HG02970 (cell line): Measurements from ENCODE around the gene ERO1B.
A peak's percentile ranks its signal among the peaks of the same experiment; 100 is the strongest.

ENCODE experiments used
- ATAC-seq: cut with Tn5 transposase; IDR thresholded peaks from one replicate; pipeline ENCODE4 v1.9.1; 2021; ENCODE audit warnings: mild to moderate bottlenecking, moderate library complexity, moderate number of reproducible peaks; ENCODE audit not compliant: unreplicated experiment, low FRiP score

ERO1B gene

DNA sequence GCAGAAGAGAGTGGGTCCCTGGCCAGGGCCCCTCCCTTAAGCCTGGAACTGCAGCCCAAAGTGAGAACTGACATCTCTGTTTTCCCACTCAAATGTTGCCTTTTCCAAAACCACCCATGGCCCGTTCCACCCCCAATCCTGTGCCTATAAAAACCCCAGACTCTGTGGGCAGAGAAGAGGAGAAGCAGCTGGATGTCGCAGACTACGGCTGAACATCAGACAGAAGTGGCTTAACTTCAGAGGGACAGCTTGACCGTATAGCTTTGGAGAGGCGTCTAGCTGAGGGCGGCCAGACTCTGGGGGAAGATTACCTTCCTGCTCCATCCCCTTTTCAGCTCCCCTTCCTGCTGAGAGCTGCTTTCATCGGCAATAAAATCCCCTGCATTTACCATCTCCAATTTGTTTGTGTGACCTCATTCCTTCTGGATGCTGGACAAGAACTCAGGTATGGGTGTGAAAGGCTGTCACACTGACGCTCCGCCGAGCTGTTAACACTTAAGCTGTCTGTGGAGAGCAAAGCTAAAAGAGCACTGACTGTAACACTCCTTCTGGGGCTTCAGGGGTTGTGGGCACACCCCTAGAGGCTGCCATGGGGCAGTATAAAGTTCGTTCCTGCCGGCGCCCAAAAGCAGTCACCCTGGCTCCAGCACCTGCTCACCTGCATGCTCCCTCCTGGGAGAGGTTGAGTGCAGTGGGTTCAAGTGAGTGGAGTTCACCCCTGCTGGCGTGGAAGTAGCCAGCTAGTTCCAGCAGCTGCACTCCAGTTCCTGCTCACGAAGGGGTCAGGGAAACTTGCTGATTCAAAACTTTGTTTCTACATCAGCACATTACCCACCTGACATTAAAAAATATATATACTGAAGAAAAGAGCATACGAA, 19.6 kb upstream of the ERO1B start:
- no peak for ATAC-seq

DNA sequence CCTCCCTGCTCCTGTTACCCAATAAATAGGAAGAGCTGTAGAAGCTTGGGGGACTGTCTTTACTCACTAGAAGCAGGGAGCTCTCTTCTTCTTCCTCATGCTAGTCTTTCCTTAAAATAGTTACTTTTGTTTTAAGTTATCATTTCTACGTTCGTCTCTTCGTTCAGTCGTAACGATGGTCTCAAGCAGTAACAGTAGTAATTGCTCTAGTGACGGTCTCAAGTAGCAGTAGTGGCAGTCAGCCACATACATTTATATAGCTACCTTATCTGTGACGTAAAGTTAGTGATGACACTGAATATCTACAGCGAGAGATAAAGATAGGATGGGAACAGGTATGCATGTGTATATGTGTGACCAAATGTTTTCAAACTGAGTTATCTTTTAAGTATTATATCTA, 15.4 kb upstream of the ERO1B start:
- no peak for ATAC-seq

DNA sequence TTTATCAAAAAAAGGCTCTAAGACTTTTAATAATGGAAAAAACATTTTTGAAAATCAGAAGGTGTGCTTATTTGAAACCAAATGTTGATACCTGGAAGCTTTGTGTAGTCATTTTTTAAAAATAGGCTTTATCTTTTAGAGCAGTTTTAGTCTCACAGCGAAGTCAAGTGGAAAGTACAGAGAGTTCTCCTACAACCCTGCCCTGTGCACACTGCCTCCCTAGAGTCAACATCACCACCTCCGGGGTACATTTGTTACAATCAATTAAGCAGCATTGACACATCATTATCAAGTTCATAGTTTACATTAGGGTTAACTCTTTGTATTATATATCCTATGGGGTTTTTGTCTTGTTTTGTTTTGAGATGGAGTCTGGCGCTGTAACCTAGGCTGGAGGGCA, 10.7 kb upstream of the ERO1B start:
- no peak for ATAC-seq

DNA sequence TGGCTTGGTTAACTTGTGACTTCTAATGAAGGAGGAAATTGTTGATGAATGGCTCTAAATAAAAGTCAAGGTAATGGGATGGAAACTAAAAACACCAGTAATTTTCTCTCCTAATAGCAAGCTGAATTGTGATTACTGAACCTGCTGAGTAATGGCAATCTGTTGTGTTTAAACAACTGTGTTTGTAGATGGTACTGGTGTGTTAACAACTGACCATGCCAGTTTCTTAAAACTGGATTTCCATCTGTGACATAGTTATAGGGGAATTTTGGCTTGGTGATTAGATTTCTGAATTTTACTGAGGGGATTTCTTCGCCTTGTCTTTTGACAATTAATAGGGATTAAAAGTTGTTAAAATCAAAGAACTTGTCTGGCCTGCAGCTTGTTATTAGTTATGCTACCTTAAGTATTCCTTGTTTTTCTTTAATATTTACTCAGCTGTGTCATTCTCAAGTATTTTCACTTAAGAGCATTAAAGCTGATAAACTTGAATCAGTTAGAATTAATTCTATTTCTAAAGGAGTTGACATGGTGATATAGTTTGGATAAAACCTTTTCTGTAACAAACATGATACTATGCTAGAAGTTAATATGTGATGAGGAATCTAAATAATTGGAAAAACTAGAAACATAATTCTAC, 7.9 kb upstream of the ERO1B start:
- no peak for ATAC-seq

DNA sequence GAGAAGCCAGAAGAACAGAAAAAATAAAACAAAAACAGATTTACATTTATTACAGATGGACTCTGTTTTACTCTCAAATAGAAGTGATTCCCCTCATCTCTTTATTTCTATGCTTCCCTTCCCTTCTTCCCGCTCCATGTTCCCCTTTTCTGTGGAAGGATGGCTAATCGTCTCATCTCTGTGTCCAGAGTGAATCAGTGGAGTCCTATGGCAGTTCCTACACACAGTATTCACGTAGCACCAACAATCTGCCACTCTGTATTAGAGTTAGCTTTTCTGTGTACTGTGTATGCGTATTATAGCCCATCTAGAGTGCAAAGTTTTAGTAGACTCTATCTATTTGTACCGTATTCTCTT, 6.8 kb upstream of the ERO1B start:
- ATAC-seq = no peak

DNA sequence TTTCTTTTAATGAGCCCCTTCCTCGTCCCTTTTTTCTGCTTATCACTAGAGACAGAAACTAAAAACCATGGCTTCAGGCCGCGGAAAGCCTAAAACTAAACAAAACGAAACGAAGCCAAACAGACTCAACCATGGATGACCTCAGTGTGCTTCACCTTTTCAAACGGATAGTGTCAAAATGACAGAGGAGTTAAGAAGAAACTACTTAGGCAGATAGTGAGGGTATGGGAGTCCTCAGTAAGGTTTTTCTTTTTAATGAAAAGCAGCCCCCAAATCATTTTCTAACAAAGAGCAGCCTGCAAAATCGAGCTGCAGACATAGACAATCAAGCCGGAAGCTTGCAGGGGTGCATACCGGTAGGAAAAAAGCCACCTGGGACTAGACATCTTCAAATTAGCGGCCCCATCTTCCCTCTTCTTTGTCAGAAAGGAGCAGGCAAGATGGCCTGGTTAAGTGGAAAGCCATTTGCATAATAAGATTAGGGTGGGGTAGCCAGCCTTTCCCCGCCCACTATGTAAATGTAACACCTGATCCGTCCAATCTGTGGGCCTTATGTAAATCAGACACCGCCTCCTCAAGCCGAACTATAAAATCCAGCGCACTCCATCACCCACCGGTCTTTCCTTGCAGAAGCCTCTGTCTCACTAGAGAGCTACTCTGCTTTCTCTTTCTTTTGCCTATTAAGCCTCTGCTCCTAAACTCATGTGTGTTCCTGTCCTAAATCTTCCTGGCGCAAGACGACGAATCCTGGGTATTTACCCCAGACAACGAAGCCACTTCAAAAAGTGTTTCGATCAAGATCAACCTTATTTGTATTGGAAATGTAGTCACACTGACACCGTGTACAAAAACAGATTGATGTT, 6.2 kb upstream of the ERO1B start:
- ATAC-seq = no peak

DNA sequence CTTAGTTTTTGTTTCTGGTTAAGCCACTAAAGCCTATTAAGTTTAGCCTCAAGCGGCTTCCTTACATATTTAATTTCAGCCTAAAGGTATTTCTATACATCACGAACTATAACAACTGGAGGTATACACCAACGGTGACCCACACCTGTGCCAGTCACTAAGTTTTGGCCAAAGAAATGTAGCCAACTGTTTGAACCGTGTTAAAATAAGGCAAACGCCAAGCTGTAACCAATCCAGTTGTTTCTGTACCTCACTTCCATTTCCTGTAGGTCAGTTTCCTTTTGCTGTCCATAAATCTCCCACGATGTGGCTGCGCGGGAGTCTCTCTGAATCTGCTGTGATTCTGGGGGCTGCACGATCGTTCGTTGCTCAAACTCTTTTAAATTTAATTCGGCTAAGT, 5.6 kb upstream of the ERO1B start:
- ATAC-seq = no peak

DNA sequence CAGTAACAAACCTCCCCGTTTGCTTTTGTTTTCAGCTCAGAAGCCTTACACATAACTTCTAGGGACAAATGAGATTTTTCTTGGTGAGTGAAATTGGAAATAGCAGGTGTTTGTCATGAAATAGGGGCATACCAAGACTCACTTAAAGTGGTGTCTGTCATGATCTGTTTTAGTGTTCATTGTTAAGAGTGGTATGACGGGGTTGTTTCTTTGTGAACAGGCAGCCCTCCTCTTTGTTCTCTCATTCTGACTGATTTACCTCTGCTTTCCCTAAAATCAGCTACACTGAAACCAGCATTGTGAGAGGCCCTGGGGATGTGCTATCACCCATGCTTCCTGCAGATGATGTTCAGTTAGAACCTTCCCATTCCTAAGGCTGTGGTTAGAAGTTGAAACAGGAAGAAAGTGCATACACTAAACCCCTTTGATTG, 2.5 kb upstream of the ERO1B start:
- ATAC-seq = peak; percentile 36

DNA sequence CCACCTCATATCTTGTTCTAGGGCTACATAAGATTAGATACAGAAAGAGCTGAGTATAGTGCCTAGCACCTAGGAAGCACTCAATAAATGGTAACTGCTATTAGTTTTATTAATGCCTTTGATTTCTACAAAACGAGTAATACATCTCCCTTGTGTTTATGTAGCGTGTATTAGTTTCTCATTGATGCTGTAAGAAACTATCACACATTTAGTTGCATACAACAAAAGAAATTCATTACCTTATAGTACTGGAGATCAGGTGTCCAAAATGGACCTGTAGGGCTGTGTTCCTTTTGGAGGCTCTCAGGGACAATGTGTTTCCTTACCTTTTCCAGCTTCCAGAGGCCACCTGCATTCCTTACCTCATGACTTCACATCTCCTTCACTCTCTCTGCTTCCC, 961 bp upstream of the ERO1B start:
- ATAC-seq = no peak

DNA sequence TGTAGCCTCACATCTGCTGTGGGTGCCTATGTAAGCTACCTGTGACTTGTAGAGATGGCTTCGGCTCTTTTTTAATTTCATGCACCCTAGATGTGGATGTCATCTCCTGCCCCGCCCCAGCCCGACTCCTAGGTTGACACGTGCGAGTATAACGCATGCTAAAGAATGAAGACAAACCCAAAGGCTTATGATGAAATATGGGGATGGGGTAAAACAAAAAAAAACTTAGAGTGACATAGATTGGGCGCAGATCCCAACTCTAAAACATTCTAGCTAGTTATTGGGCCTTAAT, 613 bp upstream of the ERO1B start:
- ATAC-seq = peak; percentile 5

DNA sequence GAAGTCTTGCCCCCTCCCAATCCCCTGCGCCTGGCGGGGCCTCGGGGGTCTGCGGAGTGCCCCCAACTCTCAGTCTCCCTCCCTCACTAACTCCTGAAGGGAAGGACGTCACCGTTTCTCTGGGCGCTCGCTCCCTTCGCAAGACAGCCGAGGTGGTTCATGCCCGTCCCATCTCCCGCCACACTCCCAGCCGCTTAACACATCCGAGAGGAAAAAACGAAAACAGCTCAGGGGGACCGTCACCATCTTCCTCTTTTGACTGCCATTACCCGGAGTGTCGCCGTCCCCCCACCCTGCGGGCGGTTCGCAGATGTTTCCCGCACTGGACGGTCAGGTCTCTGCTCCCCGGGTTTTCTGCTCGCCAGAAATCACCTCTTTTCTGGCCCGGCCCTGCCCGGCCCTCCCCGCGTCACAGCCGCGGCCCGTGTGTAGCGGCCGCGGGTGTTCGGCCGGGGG, 532 bp downstream of the ERO1B start:
- ATAC-seq = no peak

DNA sequence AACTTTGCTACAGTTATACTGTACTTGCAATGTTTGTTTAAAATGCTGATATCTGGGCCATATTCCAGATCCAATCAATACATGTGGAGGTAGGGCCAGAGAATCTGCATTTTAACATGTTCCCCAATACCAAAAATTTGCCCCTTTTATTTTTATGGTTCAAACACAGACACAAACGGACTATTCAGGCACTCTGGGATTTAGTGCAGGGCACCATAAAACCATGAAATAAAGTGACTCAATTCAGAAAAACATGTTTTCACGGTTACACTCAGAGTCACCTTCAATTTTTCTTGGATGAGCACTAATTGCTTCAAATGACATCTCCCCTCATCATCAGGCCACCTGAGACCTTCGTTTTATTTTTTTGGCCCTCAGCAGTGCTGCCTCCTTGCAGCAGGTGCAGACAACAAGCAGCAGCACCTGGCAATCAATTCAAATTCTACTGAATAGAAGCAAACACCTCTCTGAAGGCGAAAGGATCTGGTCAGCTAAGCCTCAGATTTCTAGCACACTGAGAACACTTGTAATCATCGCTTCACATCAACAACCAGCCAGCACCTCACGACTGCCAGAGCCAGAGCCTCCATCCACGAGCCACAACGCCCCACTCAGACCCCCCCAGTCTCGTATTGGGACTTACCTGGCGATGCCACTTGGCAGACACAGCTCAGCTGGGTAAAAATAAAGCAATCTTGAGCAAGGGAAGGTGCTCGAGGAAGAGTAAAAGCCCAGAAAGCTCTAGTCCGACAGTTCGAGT, 1.1 kb downstream of the ERO1B start:
- no peak for ATAC-seq

DNA sequence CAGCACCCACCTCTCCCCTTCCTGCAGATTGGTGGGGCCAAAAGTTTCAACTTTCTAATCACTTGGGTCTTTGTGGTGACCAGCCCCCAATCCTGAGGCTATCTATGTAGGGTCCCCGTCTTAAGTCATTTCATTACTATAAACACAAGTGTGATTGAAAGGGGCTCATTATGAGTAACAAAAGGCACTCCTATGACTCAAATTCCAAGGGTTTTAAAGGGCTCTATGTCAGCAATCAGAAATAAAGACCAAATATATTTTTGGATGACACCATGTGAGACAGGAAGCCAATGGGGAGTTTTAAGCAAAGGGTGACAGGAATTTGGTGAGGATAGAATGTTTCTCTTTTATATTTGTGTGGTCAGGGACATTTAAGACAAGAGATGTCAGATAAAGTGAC, 6.2 kb downstream of the ERO1B start:
- ATAC-seq = no peak

DNA sequence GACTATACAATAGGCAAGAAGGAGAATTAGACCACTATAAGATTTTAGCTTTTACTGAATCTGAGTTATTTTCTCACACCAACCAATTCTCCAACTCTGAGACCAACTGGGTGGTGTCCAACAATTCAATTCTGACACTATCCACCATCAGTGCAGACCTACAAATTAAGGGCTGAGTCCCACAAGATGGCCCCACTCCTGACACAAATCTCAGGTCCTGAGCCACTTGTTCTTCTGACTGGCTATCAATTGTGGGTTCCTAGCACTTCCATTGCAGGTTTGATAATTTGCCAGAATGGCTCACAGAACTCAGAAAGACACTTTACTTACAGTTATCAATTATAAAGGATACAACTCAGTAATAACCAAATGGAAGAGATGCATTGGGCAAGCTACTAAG, 6.7 kb downstream of the ERO1B start:
- no peak for ATAC-seq

DNA sequence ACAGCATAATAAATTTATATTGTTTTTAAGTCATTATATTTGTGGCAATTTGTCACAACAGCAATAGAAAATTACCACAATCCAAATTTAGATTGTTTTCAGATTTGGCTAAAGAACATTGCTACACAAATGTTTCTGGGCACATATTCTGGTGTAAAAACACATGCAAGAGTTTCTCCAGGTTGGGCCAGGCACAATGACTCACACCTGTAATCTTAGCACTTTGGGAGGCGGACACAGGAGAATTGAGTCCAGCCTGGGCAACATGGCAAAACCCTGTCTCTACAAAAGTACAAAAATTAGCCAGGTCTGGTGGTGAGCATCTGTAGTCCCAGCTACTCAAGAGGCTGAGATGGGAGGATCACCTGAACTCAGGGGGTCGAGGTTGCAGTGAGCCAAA, 8.4 kb downstream of the ERO1B start:
- ATAC-seq = no peak

DNA sequence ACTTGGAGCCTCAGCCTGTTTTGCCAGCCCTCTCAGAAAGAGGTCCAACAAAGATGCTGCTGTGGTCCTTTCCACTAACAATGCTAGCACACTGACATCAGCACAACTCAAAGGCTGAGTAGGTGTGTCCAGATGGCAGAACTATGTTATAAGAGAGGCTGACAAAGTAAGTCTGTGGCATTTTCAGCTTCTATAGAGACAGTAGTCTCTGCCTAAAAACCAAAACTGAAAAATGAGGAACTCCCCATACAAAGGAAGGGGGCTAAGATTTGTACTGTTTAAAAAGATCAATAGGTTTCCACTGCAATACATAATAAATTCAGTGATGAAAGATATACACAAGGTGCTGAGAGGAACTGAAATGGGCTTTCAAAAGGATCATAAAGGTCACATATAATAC, 12.3 kb downstream of the ERO1B start:
- no peak for ATAC-seq

DNA sequence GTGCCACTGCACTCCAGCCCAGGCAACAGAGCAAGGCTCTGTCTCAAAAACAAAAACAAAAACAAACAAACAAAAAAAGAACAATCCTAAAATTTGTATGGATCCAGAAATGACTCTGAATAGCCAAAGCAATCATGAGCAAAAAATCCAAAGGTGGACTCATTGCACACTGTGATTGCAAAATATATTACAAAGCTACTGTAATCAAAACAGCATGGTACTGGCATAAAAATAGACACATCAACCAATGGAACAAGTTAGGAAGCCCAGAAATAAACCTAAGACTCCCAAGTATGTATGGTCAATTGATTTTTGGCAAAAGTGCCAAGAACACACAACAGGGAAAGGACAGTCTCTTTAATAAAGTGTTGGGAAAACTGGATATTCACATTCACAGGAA, 19.9 kb downstream of the ERO1B start:
- no peak for ATAC-seq

DNA sequence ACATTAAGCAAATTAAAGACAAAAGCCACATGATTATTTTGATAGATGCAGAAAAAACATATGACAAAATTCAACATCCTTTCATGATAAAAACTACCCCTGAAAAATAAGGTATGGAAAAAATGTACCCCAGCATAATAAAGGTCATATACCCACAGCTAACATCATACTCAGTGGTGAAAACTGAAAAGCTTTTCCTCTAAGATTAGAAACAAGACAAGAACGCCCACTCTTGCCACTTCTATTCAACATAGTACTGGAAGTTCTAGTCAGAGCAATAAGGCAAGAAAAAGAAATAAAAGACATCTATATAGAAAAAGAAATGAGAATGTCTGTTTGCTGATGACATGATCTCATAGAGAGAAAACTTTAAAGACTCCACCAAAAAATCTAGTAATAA, 20.7 kb downstream of the ERO1B start:
- ATAC-seq = no peak

DNA sequence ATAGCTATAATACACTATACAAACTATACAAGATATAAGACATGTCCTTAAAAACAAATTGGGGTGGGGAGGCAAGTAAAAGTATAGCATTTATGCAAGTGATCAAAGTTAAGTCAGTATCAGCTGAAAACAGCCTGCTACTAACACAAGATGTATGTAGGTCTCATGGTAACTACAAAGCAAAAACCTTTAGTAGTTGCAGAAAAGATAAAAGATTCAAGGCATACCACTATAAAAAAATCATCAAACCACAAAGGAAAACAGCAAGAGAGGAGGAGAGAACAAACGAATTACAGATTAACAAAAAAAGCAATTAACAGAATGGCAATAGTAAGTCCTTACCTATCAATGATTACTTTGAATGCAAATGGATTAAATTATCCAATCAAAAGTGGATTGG, 22.7 kb downstream of the ERO1B start:
- ATAC-seq = no peak

DNA sequence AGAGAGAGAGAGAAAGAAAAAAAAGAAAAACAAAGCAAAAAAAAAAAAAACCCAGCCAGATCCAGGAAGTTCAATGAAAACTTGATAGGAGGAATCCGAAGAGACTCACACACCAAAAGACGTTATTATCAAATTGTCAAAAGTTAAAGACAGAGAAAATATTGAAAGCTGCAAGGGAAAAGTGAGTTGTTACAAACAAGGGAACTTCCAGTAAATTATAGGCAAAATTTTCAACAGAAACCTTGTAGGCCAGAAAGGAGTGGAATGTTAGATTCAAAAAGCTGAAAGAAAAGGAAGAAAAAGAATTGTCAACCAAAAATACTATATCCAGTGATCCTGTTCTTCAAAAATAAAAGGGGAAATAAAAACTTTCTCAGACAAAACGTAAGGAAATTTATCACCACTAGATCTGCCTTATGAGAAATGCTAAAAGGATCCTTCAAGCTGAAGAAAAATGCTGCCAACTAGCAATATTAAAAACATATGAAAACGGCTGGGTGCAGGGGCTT, 23.6 kb downstream of the ERO1B start:
- no peak for ATAC-seq

DNA sequence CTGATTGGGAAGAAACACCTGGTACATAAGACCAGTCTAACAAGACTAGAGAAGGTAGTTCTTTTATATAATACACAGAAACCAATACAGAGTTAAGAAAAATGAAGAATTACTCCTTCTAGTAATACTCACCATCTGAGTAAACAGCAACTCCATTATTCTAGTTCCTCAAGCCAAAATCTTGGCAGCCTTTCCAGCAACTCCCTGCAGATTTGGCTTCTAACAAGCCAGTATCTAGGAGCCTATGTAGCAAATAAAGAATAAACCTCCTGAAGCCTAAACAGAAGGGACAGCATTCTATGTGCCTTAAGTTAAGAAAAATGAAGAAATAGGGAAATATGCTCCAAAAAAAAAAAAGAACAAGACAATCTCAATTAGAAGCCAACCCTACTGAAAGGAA, 24.5 kb downstream of the ERO1B start:
- ATAC-seq = no peak
